HUDEP-2 (cell line): Measurements from ENCODE around the gene RASEF.

Experiments
- DNase-seq, 76 experiments: peaks; one replicate each; lab custom pipeline; 2025; ENCODE audit not compliant: unreplicated experiment in 76 of 76; lab: John Stamatoyannopoulos, UW

Gene RASEF

DNA sequence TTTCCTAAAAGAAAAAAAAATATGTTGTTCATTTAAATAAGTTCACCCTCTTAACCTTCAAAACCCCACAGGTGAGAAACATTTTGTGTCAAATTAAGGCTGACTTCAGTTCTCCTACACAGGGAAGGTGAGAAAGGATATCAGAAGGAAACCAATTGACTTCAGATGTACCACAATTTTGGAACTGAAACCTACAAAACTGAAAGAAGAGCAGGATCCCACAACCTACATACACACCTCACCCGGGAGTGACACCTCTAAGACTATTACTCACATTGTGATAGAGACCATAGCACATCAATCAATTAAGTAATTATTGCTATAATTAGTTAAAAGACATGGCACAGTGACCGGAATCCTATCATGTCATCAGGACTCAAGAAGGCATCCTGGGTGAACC, 47.0 kb downstream of the RASEF start:
- no peak for DNase-seq

DNA sequence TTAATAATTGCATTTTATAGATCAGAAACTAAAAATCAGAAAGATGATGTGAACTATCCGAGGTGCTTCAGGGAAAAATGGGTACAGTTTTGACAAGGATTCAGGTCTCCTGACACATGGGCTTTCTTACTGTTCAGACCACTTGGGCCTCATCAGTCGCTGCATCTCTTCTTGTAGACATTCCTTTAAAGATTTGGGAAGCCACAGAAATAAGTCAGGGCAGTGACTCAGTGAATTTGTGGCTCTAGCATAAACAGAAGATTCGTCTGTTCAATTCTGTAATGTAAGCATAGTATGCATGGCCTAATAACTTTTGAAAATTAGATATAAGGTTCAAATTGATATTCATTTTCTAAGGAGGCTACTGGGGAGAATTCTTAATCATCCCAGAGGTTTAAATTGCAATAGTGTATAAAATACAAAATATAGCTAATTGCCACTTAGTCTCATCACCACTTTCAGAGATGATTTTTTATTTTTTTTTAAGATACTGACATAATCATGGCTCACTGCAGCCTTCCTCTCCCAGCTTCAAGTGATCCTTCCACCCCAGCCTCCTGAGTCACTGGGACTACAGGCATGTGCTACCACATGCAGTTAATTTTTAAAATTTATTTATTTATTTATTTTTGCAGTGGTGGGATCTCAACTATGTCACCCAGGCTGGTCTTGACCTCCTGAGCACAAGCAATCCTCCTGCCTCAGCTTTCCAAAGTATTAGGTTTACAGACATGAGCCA, 48.9 kb downstream of the RASEF start:
- DNase-seq, result no peak

DNA sequence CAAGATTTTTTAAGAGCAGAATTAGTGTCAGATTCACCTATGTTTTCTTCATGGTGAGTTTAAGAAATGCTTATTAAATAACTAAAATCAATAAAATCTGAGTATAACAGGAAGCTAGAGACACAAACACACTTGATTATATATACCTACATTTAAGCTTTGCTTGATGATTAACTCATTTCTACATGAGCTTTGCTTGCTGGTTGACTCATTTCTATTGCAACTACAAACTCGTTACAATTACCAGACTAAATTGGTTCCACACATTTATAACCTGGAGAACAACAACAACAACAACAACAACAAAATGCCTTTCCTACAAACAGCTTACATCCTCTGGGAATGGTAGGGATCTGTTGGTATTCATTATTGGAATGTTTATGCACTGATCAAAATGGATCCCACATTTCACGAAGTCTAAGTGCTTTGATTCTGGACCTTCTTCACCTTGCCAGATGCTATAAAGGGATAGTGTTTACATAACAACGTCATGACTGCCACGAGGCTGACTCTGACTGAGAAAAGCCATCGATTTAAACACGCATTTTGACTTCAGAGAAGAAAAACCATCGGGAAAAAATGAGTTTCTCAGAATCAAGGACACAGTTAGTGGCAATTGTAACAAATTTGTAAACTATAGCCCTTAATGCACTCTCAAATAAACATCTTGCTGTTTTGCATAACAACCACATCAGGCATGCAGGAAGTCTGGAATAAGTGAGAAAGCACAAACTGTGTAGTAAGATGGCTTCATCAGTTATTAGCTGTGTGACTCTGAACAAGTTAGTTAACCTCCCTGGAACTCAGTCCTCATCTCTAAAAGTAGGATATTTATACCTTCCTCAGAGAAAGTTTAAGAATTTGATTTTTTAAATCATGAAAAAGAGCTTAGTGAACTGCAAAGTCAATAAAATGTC, 49.8 kb downstream of the RASEF start:
- DNase-seq, result no peak

DNA sequence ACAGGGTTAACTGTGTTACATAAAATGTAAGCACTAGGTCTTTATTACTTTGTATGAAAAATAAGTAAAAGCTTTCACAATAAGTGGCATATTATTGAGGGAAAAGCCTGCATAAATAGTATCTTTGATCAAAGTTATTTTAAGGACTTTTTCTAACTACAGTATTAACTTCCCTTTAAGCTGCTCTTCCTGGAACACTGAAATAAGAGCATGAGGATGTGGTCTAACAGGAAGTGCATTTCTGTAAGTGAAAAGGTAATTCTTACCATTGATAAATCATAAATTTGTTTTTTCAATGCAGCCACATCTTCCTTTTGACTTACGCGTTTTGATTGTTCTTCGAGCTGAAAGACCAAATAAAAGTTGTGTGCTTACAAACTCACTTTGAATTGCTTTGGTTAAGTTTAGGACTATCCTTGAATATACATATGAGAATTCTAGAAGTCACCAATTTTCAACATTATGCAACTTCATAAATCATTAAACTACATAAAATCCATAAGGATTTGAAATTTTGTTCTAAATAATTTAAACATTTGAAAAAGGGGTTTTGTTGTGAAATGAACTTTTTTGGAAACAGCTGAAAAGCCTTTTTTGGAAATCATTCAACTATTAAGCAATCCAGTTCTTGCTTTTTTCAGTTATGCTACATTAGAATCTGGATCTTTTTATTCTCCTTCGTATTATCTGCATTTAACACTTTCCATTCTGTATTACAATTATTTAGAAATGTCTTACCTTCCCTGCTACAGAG, 50.6 kb downstream of the RASEF start:
- DNase-seq, result no peak

DNA sequence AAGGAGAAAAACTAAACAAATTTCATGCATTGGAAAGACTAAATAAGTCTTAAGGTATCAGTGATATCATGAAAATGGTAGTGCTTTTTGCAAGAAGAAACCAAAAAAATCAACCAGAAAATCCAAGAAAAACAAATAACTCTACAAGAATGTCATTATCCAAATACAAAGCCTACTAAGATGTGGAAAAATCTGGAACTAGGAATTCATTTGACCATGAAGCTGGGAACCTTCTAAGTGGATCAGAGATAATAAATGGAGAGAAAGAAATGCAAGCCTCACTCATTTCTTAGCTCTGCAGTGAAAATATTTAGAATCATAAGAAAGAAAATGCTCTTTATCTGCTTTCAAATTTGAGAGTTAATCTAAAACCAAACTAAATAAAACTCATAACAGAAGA, 51.3 kb downstream of the RASEF start:
- no peak for DNase-seq

DNA sequence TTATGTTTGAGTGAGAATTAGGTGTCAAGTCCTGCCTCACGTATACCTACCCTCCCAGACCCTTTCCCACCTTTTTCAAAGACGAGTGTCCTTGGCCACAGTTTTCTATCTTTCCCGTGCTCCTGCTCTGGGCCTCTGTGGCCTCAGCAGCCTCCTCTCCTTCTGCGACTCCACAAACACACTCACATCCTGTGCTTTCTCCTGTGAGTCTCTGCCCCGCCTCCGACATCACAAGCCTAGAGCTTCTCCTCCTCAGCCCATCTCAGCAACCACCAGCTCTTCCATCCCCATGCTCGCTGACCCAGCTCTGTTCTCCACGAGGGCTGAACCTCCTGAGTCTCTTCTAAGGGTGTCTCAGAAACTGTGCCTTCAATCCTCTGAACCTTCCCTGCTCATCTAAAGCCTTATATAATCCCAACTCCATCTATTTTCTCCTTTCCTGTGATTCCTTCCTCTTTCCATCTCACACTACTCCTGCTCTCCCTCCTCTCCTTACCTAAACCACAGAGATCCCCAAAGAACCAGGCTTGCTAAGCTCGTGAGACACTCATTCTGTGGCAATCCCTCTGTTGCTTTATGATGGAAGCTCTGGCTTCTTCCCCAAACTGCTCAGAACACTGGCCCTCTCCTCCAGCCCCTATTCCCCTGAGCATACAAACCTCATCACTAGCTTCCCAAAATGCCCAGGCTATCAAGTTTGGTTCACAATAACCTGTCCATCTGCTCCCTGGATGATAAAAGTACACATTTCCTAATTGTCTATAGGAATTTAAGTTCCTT, 55.2 kb downstream of the RASEF start:
- no peak for DNase-seq

DNA sequence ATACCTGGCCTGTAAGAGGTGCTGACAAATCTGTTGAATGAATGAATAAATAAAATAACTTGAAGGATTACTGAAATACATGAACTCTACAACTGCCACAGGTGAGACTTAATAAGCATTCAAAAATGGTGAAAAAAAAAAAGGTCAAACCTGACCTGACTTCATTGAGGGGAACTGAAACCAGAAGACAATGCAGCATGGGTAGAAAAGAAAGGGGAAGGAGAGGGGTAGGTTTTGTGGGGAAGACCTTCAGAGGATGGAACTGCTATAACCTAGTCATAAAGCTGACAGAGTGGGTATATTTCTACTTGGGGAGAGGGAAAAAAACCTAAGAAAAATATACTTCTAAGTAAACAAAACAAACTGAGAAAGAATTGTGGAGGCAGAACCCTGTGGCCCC, 56.6 kb downstream of the RASEF start:
- no peak for DNase-seq

DNA sequence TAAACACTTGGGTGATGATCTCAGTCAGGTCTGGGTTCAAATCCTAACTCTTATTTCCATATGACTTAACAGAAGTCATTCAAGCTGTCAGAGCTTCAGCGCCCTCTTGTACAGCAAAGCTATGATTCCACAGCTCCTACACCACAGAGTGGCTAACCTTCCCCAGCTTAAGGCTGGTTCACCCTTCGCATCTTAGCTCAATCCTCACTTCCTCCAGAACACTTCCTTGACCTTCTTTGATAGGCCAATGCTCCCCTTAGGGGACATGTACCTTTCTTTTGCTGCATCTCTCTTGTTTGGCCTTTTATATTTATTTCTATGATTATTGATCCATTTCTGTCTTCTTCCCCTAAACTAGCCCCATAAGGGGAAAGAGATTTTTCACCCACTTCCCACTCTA, 57.0 kb downstream of the RASEF start:
- DNase-seq, result no peak

DNA sequence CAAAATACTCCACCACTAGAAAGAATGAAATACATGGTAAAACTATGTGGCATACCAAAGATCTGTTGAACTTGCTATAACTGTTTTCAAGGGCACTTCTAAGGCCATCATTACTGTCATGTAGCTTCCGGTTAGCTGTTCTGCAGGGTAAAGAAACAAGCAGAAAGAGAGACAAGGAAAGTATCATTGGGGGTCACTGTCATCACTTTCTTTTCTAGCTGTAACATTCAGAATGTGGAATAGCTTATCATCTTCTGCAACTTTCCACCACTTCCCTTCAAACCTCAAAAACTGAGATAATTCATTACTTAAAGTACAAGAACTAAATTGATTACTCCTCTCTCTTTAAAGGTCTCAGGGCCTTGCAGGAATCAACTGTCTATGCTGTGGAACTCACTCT, 57.6 kb downstream of the RASEF start:
- DNase-seq, result no peak

DNA sequence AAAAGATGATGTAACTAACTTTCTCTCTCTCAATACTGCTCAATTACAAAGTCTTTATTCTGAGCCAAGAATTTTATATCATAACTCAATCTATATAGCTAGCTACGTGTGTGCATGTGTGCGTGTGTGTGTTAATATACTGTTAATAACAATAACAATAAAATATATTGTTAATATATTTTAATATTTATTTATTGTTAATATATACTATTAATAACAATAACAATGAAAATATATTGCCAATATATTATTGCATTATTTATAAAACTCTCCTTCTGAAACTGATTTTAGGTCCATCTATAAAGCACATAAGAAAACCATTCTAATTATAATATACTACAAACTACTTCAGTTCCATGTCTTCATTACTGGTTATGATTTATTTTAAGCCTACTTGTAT, 60.6 kb downstream of the RASEF start:
- no peak for DNase-seq

DNA sequence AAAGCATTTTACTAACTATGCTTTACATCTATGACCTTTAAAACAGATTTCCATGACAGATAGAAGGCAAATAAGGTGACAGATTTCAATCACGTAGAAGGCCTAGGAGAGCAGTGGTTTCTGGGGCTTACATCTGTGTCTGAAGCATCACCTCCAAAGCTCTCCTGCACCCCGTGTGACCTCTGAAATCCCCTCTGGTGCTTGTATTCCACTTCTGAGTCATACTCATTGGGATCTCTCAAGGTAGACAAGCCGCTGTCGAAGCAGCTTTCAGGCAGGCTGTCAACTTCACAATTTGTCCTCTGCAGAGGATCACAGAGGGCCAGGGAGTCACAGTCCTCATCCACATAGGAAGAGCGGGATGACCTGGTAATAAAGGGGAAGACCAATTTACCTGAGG, 62.2 kb downstream of the RASEF start:
- no peak for DNase-seq

DNA sequence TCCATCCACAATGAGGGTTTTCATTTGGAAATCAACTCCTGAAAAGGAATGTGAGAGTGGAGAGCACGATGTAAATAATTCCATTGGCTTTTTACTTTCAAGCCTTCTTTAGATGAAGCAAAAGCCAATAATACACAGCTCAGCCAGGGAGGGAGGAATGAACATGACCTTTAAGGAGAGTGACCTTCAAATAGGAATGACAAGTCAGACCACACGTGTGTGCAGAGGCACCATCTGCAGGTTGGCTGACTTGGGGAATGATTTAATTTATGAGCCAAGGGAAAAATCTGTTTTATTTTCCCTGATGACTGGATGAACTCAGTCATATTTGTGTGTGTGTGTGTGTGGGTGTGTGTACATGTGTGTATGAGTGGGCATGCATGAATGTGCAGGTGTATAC, 64.5 kb downstream of the RASEF start:
- DNase-seq, result no peak

DNA sequence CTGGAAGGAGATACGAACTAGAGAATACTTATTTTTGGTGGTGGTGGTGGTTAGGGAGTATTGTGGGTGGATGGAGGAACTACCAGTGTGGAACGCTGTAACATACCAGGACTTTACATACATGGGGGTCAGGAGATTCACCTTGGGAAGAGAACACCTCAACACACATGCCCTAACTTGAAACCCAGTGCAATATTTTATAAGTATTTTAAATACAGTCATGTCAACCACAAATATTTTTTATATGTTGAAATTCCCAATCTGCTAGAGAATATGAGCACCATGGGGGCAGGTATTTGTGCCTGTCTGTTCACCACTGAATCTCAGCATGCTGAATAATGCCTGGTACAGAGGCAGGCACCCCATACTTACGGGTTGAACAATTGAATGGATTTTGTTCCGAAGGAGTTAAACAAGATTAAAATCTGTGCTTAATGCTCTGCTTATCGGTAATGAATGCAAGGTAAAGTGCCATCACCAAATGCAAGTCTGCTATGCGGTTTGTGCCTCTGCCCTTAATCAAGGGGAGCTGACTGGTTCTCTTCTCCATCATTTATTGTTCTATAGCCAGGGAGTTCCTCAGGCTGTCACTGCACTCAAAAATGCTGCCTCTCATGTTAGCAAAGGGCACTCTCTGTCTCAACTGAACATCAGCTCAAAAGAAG, 65.3 kb downstream of the RASEF start:
- DNase-seq, result no peak

DNA sequence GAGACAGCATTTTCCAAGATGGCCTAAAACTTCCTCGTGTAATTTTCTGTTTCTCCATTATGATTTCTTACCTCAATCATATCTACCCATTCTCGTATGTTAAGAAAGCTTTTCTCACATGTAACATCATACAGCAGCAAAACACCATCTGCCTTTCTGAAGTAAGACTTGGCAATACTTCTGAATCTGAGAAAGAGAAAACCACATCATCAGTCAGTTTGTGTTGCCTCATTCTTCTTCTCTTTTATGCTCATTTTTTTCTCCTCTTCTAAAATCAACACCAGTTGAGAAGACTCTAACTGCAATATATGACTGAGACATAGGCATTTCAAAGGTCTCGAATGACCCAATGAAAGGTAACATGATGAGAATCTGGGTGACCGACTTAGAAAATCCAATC, 66.0 kb downstream of the RASEF start:
- DNase-seq, result no peak

DNA sequence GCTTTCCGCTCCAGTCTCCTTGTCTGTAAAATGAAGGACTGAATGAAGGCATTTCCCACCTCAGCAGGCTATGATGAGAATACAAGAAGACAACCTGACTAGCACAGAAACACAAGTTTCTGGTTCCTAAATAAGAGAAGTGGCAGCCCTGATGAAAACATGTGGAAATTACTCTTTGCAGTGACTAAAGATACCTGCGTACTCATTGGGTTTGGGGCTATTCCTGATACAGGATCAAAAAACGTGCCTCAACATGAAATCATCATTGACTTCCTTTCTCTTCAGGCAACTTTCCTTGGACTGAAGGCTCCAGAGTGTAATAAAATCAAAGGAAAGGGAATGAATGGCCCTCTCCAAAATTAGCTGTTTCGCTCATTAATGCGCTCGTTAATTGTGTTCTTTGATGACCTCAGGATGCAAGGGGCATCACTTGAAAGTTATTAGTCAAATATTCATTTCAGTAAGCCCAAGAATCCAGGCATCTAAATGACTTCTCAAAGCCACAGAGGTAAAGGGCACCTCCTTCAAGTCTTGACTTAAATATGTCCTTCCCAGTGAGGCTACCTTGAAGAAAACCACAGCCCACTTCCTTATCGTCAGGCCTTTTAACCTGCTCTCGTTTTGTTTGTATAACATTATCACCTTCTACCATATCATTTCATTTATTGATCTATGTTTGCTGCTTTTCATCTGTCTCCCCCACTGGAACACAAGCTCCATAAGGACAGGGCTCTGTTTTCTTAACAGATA, 68.9 kb downstream of the RASEF start:
- no peak for DNase-seq

DNA sequence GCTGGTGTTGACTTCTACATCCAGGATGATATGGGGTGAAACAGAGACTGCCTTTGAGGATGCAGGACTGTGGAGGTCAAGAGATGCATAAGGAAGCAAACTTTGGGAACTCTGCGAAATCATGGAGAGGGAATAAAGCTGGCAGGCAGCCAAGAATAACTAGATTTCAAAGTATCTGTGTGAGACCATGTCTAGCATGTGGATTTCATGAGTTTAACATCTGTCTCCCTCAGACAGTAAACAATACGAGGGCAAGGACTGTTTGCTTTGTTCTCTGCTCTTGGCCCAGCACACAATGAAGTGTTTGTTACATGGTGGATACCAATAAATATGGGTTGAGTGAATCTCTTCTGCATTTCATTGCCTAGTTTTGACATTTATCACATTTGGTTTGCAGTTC, 71.3 kb downstream of the RASEF start:
- no peak for DNase-seq

DNA sequence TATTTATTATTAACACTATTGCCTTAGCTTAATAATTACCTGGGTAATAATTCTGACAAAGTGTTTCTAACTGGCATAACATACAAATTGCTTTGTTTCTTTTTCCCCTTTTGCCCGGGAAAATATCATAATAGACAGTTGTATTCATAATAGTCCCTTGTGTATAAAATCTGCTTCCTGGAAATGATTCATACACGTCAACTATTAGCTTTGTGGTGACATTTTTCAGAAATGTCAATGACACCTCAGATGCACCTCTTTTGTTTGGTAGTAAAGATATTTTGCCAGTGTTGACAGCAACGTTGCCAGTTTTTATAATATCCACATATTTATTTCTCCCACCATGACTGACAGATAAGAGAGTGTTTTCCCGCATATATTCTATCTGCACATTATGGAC, 73.0 kb downstream of the RASEF start:
- DNase-seq, result no peak

DNA sequence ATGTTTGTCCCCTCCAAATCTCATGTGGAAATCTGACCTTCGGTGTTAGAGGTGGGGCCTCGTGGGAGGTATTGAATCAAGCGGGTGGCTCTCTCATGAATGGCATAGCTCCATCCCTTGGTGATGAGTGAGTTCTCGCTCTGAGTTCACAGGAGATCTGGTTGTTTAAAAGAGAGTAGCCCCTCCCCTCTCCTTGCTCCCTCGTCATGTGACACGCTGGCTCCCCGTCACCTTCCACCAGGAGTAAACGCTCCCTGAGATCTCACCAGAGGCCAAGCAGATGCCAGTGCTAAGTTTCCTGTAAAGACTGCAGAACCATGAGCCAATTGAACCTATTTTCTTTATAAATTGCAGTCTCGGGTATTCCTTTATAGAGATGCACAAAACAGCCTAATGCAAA, 74.5 kb downstream of the RASEF start:
- no peak for DNase-seq

DNA sequence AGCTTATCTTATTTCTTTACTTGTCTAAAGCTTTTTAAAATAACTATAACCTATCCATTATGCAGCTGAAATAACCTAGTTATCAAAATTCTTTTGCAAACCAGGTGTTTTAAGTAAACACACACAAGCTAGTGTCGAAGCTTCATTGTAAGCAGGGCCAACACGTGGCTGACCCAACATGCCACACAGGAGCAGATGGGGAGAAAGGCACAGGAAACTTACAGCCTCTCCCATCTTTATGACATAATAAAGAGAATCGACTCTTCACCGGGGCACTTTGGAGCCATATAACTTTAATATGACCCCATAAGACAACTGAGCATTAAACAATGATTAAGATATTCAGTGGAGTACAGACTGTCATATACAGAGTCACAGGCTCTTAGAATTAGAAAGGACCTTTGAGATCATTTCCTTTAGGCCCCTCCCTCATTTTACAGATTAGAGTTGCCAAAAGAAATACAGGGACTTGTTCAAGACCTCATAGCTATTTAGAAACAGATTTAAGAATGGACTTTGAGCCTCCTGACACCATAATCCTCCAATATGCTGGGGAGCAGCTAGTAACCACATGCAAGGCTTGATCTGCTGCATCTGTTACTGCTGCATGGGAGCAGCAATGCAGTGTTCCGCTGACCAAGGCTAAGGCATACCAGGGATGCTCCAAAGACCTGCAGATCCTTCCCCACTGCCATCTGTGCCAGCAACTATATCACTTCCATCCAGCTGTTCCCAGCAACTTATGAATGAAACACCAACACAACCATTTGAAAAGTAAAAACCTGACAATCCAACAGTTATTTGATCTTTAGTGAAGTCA, 75.4 kb downstream of the RASEF start:
- DNase-seq, result no peak
